GM18867 (cell line): ENCODE measurements around the gene DYNLT1.
"Not testable (repeated sequence)": the region's sequence is repeated elsewhere in the genome, so short reads cannot be mapped to it uniquely, and the experiment has no call there.

Source experiments
- ATAC-seq: cut with Tn5 transposase; IDR thresholded peaks from one replicate; pipeline ENCODE4 v1.9.1; 2021; ENCODE audit warnings: mild to moderate bottlenecking, moderate library complexity; ENCODE audit not compliant: unreplicated experiment

Gene DYNLT1

GRCh38 chr6:158663625-158664165 lies 19.2 kb upstream of the DYNLT1 start:
- ATAC-seq = no peak

- no peak for ATAC-seq
Observed at GRCh38 chr6:158662954-158663624, 18.5 kb upstream of the DYNLT1 start.

GRCh38 chr6:158662607-158662953 lies 18.0 kb upstream of the DYNLT1 start:
- no peak for ATAC-seq

GRCh38 chr6:158661156-158661685 lies 16.7 kb upstream of the DYNLT1 start:
- ATAC-seq = no peak

- ATAC-seq = peak; percentile 49
Observed at GRCh38 chr6:158660333-158660754, 15.8 kb upstream of the DYNLT1 start.

GRCh38 chr6:158656986-158657385 lies 12.4 kb upstream of the DYNLT1 start:
- not testable (repeated sequence) for ATAC-seq

- ATAC-seq = no peak
Observed at GRCh38 chr6:158655569-158656450, 11.3 kb upstream of the DYNLT1 start.

GRCh38 chr6:158654960-158655489 lies 10.5 kb upstream of the DYNLT1 start:
- ATAC-seq = no peak

GRCh38 chr6:158654498-158654897 lies 10.0 kb upstream of the DYNLT1 start:
- ATAC-seq = no peak

GRCh38 chr6:158653577-158654354 lies 9.2 kb upstream of the DYNLT1 start:
- no peak for ATAC-seq

GRCh38 chr6:158651981-158652737 lies 7.6 kb upstream of the DYNLT1 start:
- not testable (repeated sequence) for ATAC-seq

GRCh38 chr6:158649289-158650143 lies 5.0 kb upstream of the DYNLT1 start, which contains the start of gene SYTL3:
Gene SYTL3, plus strand, starts transcription at chr6:158650054. Its CDS starts 13,215 bp downstream, at chr6:158663269.
- ATAC-seq = peak; percentile 55

- peak; percentile 30 for ATAC-seq
Observed at GRCh38 chr6:158648682-158649131, 4.2 kb upstream of the DYNLT1 start.

GRCh38 chr6:158647501-158647900 lies 3.0 kb upstream of the DYNLT1 start:
- no peak for ATAC-seq

GRCh38 chr6:158646023-158646910 lies 1.7 kb upstream of the DYNLT1 start:
- ATAC-seq = no peak

GRCh38 chr6:158645064-158646022 lies 800 bp upstream of the DYNLT1 start:
- no peak for ATAC-seq

- ATAC-seq = no peak
Observed at GRCh38 chr6:158643836-158644230, 710 bp downstream of the DYNLT1 start.
